Suprapubic skin (tissue), 2 donors: ENCODE data around the gene GULP1.

Experiments
- EP300 ChIP-seq: sonication (generic); formaldehyde crosslinking; IDR thresholded peaks from one replicate; pipeline ENCODE4 v1.6.1; 2017; ENCODE audit warnings: antibody characterized with exemption
- POLR2A ChIP-seq, 2 donors: fragments of 450-650 bp; IDR thresholded peaks; one replicate each; pipeline ENCODE4 v1.6.1; 2017; ENCODE audit warnings: antibody characterized with exemption in 2 of 2, mild to moderate bottlenecking in 2 of 2, moderate library complexity in 2 of 2

DNA sequence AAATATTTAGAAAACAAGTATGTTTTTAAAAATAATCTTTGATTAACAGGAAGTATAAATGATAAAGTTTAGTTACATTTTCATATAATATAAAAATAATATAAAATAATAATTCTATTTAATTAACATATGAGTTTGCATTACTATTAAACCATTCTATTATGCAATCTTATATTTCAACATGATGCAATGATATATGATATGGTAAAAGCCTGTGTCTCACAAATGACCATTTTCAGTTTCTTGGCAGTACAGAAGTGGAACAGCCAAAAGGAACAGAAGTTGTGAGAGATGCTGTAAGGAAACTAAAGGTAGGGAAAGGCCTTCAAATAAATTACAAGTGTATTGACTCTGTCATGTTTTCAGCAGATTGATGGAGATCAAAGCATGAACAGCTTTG lies 230.8 kb downstream of the GULP1 start:
- TF ChIP-seq EP300, result no peak
- no peak for TF ChIP-seq POLR2A (IDR thresholded peaks at IDR 0.05)
